Neuronal stem cell (in vitro differentiated cells): ENCODE data around the gene PYDC1.

Experiments used
- DNase-seq: peaks from one replicate; pipeline ENCODE4 v3.0.0-alpha.2; 2013; ENCODE audit warnings: low spot score
- H2AFZ ChIP-seq: one replicate; pipeline ENCODE4 v1.6.1; 2013; ENCODE audit warnings: mild to moderate bottlenecking, low read length, inconsistent platforms
- H2AK5ac ChIP-seq: 2 replicates; pipeline ENCODE4 v1.6.1; 2013; ENCODE audit warnings: low read depth, mild to moderate bottlenecking, inconsistent platforms, low read length, moderate library complexity, mixed read lengths
- H2BK120ac ChIP-seq: 2 replicates; pipeline ENCODE4 v1.6.1; 2013; ENCODE audit warnings: low read depth, mild to moderate bottlenecking, inconsistent platforms, low read length, moderate library complexity, mixed read lengths
- H2BK12ac ChIP-seq: one replicate; pipeline ENCODE4 v1.6.1; 2013; ENCODE audit warnings: low read length, inconsistent platforms
- H2BK15ac ChIP-seq: 2 replicates; pipeline ENCODE4 v1.6.1; 2013; ENCODE audit warnings: mild to moderate bottlenecking, low read length, inconsistent platforms, mixed read lengths
- H2BK5ac ChIP-seq: one replicate; pipeline ENCODE4 v1.6.1; 2013; ENCODE audit warnings: inconsistent platforms, mild to moderate bottlenecking, low read length, moderate library complexity
- H3K14ac ChIP-seq: one replicate; pipeline ENCODE4 v1.6.1; 2013; ENCODE audit warnings: low read length, inconsistent platforms
- H3K18ac ChIP-seq: 2 replicates; pipeline ENCODE4 v1.6.1; 2013; ENCODE audit warnings: low read length, inconsistent platforms
- H3K23ac ChIP-seq: 2 replicates; pipeline ENCODE4 v1.6.1; 2013; ENCODE audit warnings: low read depth, mild to moderate bottlenecking, mixed read lengths, low read length, inconsistent platforms; ENCODE audit not compliant: poor library complexity
- H3K27ac ChIP-seq: replicated peaks from 3 replicates; pipeline ENCODE4 v1.5.1; 2013; ENCODE audit warnings: low read length, inconsistent platforms
- H3K27me3 ChIP-seq, 3 experiments: 2 replicates each; pipeline ENCODE4 v1.6.1; 2013; ENCODE audit warnings: low read length in 3 of 3, mild to moderate bottlenecking in 2 of 3, inconsistent platforms in 1 of 3, low read depth in 1 of 3, mixed read lengths in 1 of 3, moderate library complexity in 1 of 3; ENCODE audit not compliant: control insufficient read depth in 3 of 3, insufficient read depth in 3 of 3
- H3K36me3 ChIP-seq, 2 donors: replicated peaks in 1 of 2; 2 replicates each; pipeline ENCODE4 v1.6.1; 2013; ENCODE audit warnings: low read length in 2 of 2; ENCODE audit not compliant: control insufficient read depth in 2 of 2, insufficient read depth in 2 of 2
- H3K4ac ChIP-seq: 2 replicates; pipeline ENCODE4 v1.6.1; 2013; ENCODE audit warnings: inconsistent platforms, mild to moderate bottlenecking, low read length, moderate library complexity
- H3K4me1 ChIP-seq, 2 donors: 1 replicate in 1 of 2; 2 replicates in 1 of 2; pipeline ENCODE4 v1.6.1; 2013; ENCODE audit warnings: low read length in 2 of 2, low read depth in 1 of 2; ENCODE audit not compliant: control insufficient read depth in 2 of 2, insufficient read depth in 1 of 2
- H3K4me2 ChIP-seq: one replicate; pipeline ENCODE4 v1.6.1; 2013; ENCODE audit warnings: mild to moderate bottlenecking, low read length, inconsistent platforms; ENCODE audit not compliant: insufficient read depth, poor library complexity, severe bottlenecking
- H3K4me3 ChIP-seq, 2 donors: 2 replicates each; pipeline ENCODE4 v1.5.1; 2013; ENCODE audit warnings: low read length in 2 of 2, mild to moderate bottlenecking in 2 of 2, inconsistent platforms in 1 of 2, moderate library complexity in 1 of 2
- H3K79me1 ChIP-seq: one replicate; pipeline ENCODE4 v1.6.1; 2013; ENCODE audit warnings: low read depth, mild to moderate bottlenecking, inconsistent platforms, low read length, moderate library complexity
- H3K9ac ChIP-seq: one replicate; pipeline ENCODE4 v1.6.1; 2013; ENCODE audit warnings: mild to moderate bottlenecking, low read depth, low read length, inconsistent platforms; ENCODE audit not compliant: poor library complexity
- H3K9me3 ChIP-seq, 2 donors: replicated peaks in 1 of 2; 2 replicates each; pipeline versions ENCODE3 to v1.6.1; 2013; ENCODE audit warnings: low read length in 2 of 2, mild to moderate bottlenecking in 2 of 2, inconsistent platforms in 1 of 2, low read depth in 1 of 2, mixed read lengths in 1 of 2, moderate library complexity in 1 of 2; ENCODE audit not compliant: control insufficient read depth in 2 of 2, insufficient read depth in 1 of 2
- H4K8ac ChIP-seq: one replicate; pipeline ENCODE4 v1.6.1; 2013; ENCODE audit warnings: low read depth, mild to moderate bottlenecking, inconsistent platforms, low read length, moderate library complexity
- H4K91ac ChIP-seq: one replicate; pipeline ENCODE4 v1.6.1; 2013; ENCODE audit warnings: low read length, low read depth, mild to moderate bottlenecking, inconsistent platforms; ENCODE audit not compliant: poor library complexity
- WGBS, 2 donors: extraction: QIAGEN DNeasy Blood & Tissue Kit; methylation state at CpG; one replicate each; pipeline ENCODE4 v1.1.7; 2013; ENCODE audit warnings: missing lambda C conversion rate in 2 of 2, mixed read lengths in 1 of 2; ENCODE audit not compliant: insufficient read length in 2 of 2, insufficient replicate concordance in 1 of 2; ENCODE audit errors: extremely low coverage in 2 of 2; 5-methylcytosine and 5-hydroxymethylcytosine counted together

The PYDC1 gene

GRCh38 chr16:31202414-31203375 is 14.2 kb downstream of the PYDC1 start, which contains the start of gene PYCARD:
Gene PYCARD, minus strand, starts transcription at chr16:31202760. Its CDS starts 70 bp downstream, at chr16:31202690.
- Histone ChIP-seq H2BK5ac (no peak within 1 kb of the TSS), H3K27me3 (peaks cover 14 to 36% (median 32%) of the 10 kb centered on the region in 3 experiments), H3K4ac (peak within 1 kb of the TSS; percentile 70), H3K79me1 (peaks cover 2% of the 10 kb centered on the region), H3K23ac (peak within 1 kb of the TSS; percentile 99), H3K18ac (peak within 1 kb of the TSS; percentile 71), H3K9me3 (peaks cover 0 to 3% of the 10 kb centered on the region in 2 donors), H3K14ac (peak within 1 kb of the TSS; percentile 66), H2BK15ac (peak within 1 kb of the TSS; percentile 51), H3K4me2 (peak within 1 kb of the TSS; percentile 61), H2BK12ac (peak within 1 kb of the TSS; percentile 51), H2AFZ (no peak within 1 kb of the TSS), H2BK120ac (no peak within 1 kb of the TSS), H2AK5ac (peak within 1 kb of the TSS; percentile 75), H3K4me1 (peaks cover 0 to 7% of the 10 kb centered on the region in 2 donors), H4K8ac (peak within 1 kb of the TSS; percentile 32), H3K4me3 (peak within 1 kb of the TSS in 1 of 2 donors; percentile 74), H3K36me3 (peaks cover 10 to 19% of the 10 kb centered on the region in 2 donors), H3K9ac (peak within 1 kb of the TSS; percentile 91), H3K27ac (no peak within 1 kb of the TSS), H4K91ac (peak within 1 kb of the TSS; percentile 69)
- no peak for DNase-seq
- no CpG with 5 or more reads among the region's 69 CpGs for WGBS, 2 donors

DNA sequence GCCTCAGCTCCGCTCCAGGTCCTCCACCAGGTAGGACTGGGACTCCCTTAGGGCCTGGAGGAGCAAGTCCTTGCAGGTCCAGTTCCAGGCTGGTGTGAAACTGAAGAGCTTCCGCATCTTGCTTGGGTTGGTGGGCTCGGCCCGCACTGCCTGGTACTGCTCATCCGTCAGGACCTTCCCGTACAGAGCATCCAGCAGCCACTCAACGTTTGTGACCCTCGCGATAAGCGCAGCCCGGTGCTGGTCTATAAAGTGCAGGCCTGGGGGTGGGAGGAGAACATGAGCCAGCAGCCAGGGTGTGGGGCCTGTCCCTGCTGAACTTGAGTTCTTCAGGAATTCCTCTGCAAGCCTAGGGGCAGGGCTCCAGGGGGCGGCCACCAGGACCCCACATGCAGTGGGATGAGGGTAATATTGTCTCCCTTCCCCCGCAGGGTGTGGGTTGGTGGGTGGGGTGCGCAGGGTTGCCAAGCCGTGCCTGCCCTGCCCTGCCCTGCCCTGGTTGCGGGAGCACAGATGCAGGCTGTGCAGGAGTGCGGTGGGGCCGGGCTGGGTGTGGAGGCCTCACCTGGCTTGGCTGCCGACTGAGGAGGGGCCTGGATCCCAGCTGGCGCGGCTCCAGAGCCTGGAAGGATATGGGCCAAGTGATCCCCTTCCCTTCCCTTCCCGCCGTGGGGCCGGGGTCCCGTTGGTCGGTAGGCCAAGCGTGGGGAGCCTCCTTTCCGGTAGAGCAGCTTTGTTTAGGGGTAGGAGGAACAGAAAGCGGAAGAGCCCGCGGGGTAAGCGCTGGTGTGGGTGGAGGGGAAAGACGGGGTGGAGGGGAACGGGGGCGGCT is 15.1 kb downstream of the PYDC1 start:
- Histone ChIP-seq H3K9me3 (peaks cover 0 to 3% of the 10 kb centered on the region in 2 donors), H2AFZ (no peak overlapping the region), H2BK12ac (no peak overlapping the region), H3K27ac (no peak overlapping the region), H4K91ac (peak overlapping the region; percentile 69), H3K4me3 (peak overlapping the region in 1 of 2 donors; percentile 74), H3K79me1 (peaks cover 2% of the 10 kb centered on the region), H3K27me3 (peaks cover 14 to 36% (median 27%) of the 10 kb centered on the region in 3 experiments), H2AK5ac (peak overlapping the region; percentile 75), H2BK5ac (no peak overlapping the region), H2BK120ac (no peak overlapping the region), H3K14ac (peak overlapping the region; percentile 66), H3K18ac (peak overlapping the region; percentile 71), H3K23ac (peak overlapping the region; percentile 99), H3K4ac (no peak overlapping the region), H3K9ac (peak overlapping the region; percentile 91), H3K4me2 (peak overlapping the region; percentile 61), H3K4me1 (peaks cover 0 to 7% of the 10 kb centered on the region in 2 donors), H3K36me3 (peaks cover 10 to 27% of the 10 kb centered on the region in 2 donors), H2BK15ac (peak overlapping the region; percentile 51), H4K8ac (peak overlapping the region; percentile 32)
- no CpG with 5 or more reads among the region's 35 CpGs for WGBS, 2 donors
- no peak for DNase-seq

DNA sequence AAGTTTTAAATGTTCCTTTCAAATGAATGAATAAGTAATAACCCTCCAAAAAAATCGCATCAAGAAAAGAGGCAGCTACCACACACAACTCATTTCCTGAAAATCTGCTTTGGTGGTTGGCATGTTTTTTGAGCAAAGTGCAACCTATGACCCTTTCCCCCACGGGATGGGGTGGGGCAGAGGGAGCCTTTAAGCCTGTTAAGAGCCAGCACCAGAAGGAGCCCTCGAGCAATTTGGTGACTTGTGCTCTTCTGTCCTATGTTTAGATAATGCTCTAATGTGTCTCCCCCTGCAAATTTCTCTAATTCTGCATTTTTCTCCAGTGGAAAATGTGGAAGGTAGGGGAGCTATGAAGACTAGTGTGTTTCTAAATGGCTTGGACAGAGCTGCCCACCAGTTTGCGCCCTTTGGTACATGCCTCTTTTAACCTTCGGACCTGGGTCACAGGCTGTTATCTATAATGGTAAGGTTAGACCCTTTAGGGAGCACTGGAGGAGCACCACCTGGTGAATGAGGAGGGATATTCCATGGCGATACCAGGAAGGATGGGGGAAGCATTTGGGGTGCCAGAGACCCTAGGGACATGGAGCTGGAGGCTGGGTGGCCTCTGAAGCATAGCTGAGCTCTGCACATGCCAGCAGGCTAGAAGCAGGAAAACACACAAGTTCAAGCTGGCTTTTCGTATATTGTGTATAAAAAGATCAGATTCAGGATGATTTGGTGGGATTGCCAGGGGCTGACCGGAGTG is 15.9 kb downstream of the PYDC1 start:
- Histone ChIP-seq H3K4me2 (no peak overlapping the region), H4K8ac (no peak overlapping the region), H3K27ac (no peak overlapping the region), H3K4me1 (peaks cover 0 to 7% of the 10 kb centered on the region in 2 donors), H3K4ac (no peak overlapping the region), H3K14ac (no peak overlapping the region), H4K91ac (no peak overlapping the region), H2BK120ac (no peak overlapping the region), H3K18ac (no peak overlapping the region), H3K36me3 (peaks cover 15 to 35% of the 10 kb centered on the region in 2 donors), H3K9ac (no peak overlapping the region), H2AK5ac (no peak overlapping the region), H3K4me3 (no peak overlapping the region), H3K9me3 (peaks cover 0 to 3% of the 10 kb centered on the region in 2 donors), H2BK12ac (no peak overlapping the region), H3K79me1 (peaks cover 3% of the 10 kb centered on the region), H3K27me3 (peaks cover 14 to 36% (median 22%) of the 10 kb centered on the region in 3 experiments), H2BK15ac (no peak overlapping the region), H2BK5ac (no peak overlapping the region), H2AFZ (no peak overlapping the region), H3K23ac (peak overlapping the region; percentile 99)
- no CpG with 5 or more reads among the region's 8 CpGs for WGBS, 2 donors
- no peak for DNase-seq
